GM21737 (cell line): ENCODE data around the gene AIM2.
A peak's percentile ranks its signal among the peaks of the same experiment; 100 is the strongest.

Source experiments
- ATAC-seq: cut with Tn5 transposase; IDR thresholded peaks from one replicate; pipeline ENCODE4 v1.9.1; 2021; ENCODE audit warnings: mild to moderate bottlenecking, moderate library complexity; ENCODE audit not compliant: unreplicated experiment

Gene AIM2

DNA sequence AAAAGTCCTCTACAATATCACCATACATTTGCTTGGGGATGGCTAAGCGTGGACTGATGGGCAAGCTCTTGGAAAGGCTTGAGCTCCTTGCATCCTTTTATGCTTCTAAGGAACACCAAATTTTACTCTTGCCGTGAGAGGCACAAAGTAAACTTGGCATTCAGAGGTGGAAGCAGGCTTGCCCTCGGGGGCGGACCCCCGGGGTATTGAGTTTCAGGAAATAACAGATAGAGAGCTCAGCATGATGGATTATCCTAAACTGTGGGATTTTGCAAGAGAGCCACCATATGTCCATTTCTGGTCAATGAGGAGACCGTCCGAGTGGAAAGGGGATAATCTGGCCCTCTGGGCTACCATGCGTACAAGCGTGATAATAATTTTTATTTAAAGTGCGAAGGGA lies 52.8 kb downstream of the AIM2 start:
- no peak for ATAC-seq

DNA sequence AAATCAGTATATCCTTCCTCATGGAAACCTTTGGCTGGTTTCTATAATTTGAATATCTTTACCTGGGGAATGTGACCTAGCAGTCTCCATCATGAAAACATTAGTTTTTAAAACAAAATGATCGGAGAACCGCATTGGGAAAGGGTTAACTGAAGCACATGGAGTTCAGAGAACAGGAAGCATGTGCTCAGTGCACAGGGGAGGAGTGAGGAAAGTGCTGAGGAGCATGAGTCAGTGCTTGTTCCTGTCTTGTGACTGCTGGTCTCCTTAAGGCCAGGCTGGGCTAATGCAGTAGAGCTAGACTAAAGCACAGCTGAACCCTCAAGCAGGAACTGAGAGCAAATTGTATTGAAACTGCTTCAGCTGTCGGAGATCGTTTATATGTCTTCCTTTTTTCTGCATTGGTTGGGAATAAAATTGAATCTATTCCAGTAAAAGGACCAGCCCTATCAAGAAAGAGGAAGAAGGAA lies 61.1 kb downstream of the AIM2 start:
- ATAC-seq = peak; percentile 84

DNA sequence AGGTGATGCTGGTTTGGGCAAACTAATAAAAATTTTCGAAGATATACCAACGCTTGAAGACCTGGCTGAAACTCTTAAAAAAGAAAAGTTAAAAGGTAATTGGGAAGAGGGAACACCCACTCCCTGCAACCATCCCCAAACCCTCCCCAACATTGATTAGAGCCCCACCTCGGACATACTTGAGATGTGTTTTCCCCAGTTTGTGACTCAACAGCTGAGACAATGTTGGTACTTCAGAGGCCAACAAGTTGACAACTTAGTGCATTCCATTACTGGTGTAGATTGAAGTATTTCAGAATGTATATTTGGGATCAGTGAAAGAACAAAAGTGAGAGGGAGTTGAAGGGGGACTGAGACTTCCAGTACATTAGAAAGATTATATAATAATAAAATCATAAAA lies 61.7 kb downstream of the AIM2 start:
- no peak for ATAC-seq

DNA sequence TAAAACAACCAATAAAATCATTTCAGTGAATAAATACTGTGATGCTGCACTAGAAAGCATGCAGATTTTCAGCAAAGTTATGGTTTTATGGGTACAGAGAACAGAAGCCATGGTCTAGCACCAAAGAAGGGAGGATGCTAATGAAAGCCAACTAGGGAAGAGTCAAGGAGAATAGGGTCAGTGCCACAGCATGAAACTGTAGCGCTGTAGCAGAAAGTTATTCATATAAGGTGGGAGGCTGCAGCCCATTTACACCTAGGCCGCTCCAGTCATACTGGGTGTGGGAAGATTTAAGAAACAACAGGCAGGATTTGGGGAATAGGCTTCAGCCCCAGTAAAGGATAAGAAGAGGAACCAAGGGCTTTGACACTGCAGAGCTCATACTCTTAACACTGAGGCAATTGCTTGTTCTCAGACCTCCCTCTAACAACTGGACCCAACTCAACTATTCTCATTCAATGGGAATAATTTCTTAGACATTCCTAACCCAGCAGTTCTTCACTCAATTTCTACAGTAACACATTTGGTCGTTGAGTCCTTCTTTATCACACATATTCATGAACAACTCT lies 62.5 kb downstream of the AIM2 start:
- ATAC-seq = no peak

DNA sequence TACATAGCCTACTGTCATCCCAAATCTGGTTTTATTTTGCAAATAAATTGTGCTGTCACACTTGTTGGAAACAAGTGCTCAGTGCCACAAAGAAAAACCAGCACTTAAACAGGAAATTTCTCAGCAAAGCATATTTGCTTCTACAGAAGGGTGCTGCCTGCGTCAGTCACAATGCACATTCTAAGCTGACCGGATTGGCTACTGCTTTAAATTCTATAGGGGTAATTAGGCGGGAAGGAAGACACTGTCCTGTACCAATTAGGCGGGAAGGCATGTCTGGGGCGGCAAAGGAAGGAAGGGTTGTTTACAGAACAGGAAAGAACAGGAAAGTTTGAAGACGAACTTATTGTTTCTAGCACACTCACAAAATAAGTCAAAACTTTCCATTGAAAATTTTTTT lies 64.1 kb downstream of the AIM2 start:
- ATAC-seq = no peak
